Activated CD8-positive, alpha-beta memory T cell treated with anti-CD3 and anti-CD28 coated beads for 1 hour (primary cell): ENCODE data around the gene ANOS1.
"Not testable (repeated sequence)": the region's sequence is repeated elsewhere in the genome, so short reads cannot be mapped to it uniquely, and the experiment has no call there.

Experiments
- DNase-seq, 2 donors: peaks; one replicate each; pipeline ENCODE4 v3.0.0-alpha.2; 2020; ENCODE audit warnings: low read depth in 1 of 2; ENCODE audit errors: extremely low read depth in 1 of 2

The ANOS1 gene

GRCh38 chrX:8629871-8630270 is 102.1 kb downstream of the ANOS1 start:
- no peak for DNase-seq

GRCh38 chrX:8627796-8628195 is 104.1 kb downstream of the ANOS1 start:
- no peak for DNase-seq

GRCh38 chrX:8607326-8607725 is 124.6 kb downstream of the ANOS1 start:
- DNase-seq: no peak

DNA sequence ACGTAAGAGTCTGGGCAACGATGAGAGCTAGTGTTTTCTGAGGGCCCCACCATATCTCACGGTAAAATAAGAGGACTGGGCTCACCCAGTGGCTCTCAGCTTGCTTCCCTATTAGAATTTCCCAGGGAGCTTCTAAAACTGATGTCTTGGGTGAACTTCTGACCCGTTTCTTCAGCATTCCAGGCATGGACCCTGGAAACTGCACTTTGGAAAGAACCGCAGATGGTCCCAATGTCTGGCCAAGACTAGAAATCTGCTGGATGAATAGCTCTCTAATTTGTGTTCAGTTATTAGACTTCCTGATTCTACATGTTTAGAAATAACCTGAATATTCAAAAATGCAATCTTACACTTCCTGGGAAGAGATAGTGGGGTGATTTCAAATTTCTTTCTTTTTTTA is 127.8 kb downstream of the ANOS1 start:
- DNase-seq: no peak

- DNase-seq: no peak
Measured at GRCh38 chrX:8591501-8591900, 140.4 kb downstream of the ANOS1 start.

- no peak for DNase-seq
Measured at GRCh38 chrX:8586953-8587352, 145.0 kb downstream of the ANOS1 start.

- DNase-seq: no peak
Measured at GRCh38 chrX:8579602-8580001, 152.3 kb downstream of the ANOS1 start.

GRCh38 chrX:8576821-8577220 is 155.1 kb downstream of the ANOS1 start:
- DNase-seq: no peak

- DNase-seq: no peak
Measured at GRCh38 chrX:8565729-8566128, 166.2 kb downstream of the ANOS1 start.

DNA sequence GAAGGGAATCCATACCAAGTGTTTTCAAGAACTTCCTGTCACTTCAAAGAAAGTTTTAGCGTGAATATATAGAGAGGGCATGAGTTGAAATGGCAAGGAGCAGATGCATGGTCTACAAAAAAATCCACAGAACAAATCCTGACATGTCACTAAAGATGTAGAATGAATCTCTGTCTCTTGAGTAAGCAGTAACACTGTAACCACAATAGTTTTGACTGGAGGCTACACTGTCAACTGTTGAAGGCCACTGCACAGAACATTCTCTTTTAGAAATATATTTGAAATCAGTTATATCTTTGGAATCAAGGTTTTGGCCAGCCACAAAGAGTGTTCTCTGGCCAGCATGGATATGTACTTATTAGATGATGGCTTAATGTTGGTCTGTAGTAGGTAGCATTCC is 183.5 kb downstream of the ANOS1 start:
- no peak for DNase-seq

DNA sequence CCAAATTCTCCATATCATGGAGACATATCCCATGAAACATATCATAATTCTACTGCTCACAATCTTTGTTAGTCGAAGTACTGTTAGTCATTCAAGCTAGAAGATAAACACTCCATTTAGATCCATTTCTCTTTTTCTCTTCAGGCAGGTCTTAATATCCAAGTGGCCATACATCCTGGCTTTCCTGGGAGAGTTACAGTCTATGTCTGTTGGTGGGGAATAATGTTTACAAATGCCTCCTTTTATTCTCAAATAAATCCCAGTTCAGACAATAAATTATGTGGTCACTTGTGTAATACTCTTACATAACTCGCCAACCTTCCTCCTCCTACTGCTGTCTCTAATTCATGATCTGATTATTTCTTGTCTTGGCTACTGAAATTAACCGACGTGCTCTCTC is 185.2 kb downstream of the ANOS1 start:
- DNase-seq: no peak

DNA sequence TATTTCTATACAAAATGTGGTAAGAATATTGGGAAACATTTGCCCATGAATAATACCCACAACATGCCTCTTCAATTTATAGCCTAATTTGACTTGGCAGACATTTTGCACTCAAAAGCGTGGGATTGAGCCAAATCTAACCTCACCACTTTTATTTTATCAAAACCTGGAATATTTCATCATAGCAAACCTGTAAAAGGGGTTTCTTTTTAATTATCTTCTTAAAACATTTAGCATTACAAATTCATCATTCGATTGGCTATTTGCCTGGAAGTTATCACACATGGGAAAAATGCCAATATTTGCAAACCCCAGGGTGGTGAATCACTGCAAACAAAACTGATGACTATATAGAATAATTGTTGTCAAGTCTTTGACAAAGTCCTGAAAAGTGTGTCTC is 211.1 kb downstream of the ANOS1 start:
- no peak for DNase-seq

DNA sequence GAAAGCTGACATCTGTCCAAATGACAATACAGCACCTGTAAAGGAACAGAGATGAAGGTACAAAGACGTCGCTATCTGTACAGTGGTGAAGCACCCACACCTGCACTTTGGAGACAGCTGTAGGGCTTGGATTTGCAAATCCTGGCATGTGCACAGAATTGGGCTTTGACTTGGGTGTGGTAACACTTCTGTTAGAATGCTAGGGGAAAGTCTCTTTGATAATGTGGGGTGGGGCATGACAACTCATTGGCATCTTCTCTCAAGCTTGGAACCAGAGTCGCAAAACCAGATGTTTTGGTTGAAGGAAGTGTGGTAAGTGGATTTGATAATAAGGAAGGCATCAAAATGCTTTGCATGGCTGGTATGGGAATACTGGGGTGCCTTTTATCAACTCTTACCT is 211.8 kb downstream of the ANOS1 start:
- no peak for DNase-seq

- no peak for DNase-seq
Measured at GRCh38 chrX:8504451-8504850, 227.5 kb downstream of the ANOS1 start.

DNA sequence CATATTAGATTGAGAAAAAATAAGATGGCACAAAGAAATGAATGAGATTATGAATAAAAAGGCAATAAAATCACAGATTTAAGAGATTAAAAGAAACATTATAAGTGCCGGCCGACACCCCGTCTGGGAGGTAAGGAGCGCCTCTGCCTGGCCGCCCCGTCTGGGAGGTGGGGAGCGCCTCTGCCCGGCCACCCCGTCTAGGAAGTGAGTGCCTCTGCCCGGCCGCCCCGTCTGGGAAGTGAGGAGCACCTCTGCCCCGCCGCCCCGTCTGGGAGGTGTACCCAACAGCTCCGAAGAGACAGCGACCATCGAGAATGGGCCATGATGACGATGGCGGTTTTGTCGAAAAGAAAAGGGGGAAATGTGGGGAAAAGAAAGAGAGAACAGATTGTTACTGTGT is 229.8 kb downstream of the ANOS1 start:
- DNase-seq: not testable (repeated sequence)

DNA sequence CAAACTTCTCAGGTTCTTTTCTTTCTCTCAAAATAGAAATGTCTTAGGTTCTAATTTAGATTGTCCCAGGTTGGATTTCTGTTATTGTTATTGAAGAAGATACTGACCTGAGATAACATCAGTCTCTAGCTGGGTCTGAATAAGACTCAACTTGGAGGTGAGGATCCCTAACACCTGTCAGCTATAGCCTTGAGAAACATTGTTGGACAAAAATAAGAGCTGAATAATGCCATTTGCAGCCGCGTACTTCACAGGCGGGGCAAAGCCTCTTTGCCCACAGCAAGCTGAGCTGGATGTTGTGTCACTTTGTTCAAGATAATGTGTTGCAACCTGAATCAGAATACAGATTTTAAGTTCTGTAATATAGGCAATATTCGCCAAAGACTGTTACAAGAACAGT is 231.7 kb downstream of the ANOS1 start:
- no peak for DNase-seq

- not testable (repeated sequence) for DNase-seq
Measured at GRCh38 chrX:8495036-8495435, 236.9 kb downstream of the ANOS1 start.

DNA sequence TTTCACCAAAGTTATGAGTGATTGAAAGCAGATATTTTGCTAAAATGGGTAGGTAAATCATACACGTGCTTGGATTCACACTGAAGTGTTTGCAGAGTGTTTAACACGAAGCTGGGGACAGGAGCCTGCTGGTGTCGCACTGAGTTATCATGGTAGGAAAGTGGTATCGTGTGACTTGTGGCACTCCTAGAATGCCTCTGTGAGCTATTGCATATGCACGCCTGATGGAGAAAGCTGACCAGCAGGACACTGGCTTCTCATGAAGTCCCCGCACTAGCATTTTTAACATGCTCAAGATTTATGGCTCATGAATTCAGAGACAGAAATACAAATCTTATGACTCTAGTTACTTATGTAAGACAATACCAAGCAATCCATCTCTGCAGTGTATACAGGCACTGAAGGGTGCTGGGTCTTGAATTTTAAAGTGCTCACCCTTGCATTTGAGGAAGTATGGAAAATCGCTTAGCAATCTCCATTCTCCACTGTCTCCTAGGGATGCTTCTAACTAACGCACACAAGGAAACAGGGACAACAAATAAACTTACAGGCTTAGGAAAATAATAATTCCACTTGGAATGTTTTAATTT is 247.5 kb downstream of the ANOS1 start:
- no peak for DNase-seq
